Left kidney (tissue), 2 donors: ENCODE measurements around the gene MAP6. TPM values are rescaled to one million over a fixed set of nuclear protein-coding genes. Genes with fewer than 3 reads are reported as not detected.

Experiments used
- DNase-seq: peaks from one replicate; pipeline ENCODE4 v3.0.0-alpha.2; 2013
- polyA plus RNA-seq: library from polyadenylated mRNA; unstranded; fragments of 120-200 nt; gene quantifications from one replicate; pipeline ENCODE4 v1.2.1, GENCODE V29; 2013; ENCODE audit not compliant: insufficient read length

MAP6 gene
- polyA plus RNA-seq, 1 donor = 8.6 TPM

GRCh38 chr11:75667831-75668450, 897 bp downstream of the MAP6 start:
- peak; percentile 55 for DNase-seq

- DNase-seq = peak; percentile 29
Observed at GRCh38 chr11:75667255-75667830, 1.5 kb downstream of the MAP6 start.

GRCh38 chr11:75665990-75666389, 2.8 kb downstream of the MAP6 start:
- no peak for DNase-seq

GRCh38 chr11:75665126-75665525, 3.7 kb downstream of the MAP6 start:
- no peak for DNase-seq

- no peak for DNase-seq
Observed at GRCh38 chr11:75664389-75664788, 4.4 kb downstream of the MAP6 start.

GRCh38 chr11:75663808-75664207, 5.0 kb downstream of the MAP6 start:
- DNase-seq = no peak

- DNase-seq = no peak
Observed at GRCh38 chr11:75659836-75660235, 9.0 kb downstream of the MAP6 start.

GRCh38 chr11:75656044-75656727, 12.7 kb downstream of the MAP6 start:
- no peak for DNase-seq

GRCh38 chr11:75655605-75656004, 13.2 kb downstream of the MAP6 start:
- no peak for DNase-seq

GRCh38 chr11:75654314-75654713, 14.5 kb downstream of the MAP6 start:
- no peak for DNase-seq

GRCh38 chr11:75653532-75653931, 15.3 kb downstream of the MAP6 start:
- DNase-seq = no peak

- DNase-seq = no peak
Observed at GRCh38 chr11:75652936-75653335, 15.9 kb downstream of the MAP6 start.

GRCh38 chr11:75651218-75651617, 17.6 kb downstream of the MAP6 start:
- no peak for DNase-seq

- no peak for DNase-seq
Observed at GRCh38 chr11:75650167-75650723, 18.6 kb downstream of the MAP6 start.

- DNase-seq = no peak
Observed at GRCh38 chr11:75644946-75645345, 23.9 kb downstream of the MAP6 start.

GRCh38 chr11:75644370-75644769, 24.5 kb downstream of the MAP6 start:
- no peak for DNase-seq

- no peak for DNase-seq
Observed at GRCh38 chr11:75642402-75643113, 26.3 kb downstream of the MAP6 start.

- peak; percentile 72 for DNase-seq
Observed at GRCh38 chr11:75639762-75640181, 29.1 kb downstream of the MAP6 start.

GRCh38 chr11:75637998-75638397, 30.8 kb downstream of the MAP6 start:
- DNase-seq = no peak

- no peak for DNase-seq
Observed at GRCh38 chr11:75635066-75635862, 33.6 kb downstream of the MAP6 start.

- no peak for DNase-seq
Observed at GRCh38 chr11:75633409-75634066, 35.3 kb downstream of the MAP6 start.
